Measurements from ENCODE around the gene MAN1C1.

The MAN1C1 gene

DNA sequence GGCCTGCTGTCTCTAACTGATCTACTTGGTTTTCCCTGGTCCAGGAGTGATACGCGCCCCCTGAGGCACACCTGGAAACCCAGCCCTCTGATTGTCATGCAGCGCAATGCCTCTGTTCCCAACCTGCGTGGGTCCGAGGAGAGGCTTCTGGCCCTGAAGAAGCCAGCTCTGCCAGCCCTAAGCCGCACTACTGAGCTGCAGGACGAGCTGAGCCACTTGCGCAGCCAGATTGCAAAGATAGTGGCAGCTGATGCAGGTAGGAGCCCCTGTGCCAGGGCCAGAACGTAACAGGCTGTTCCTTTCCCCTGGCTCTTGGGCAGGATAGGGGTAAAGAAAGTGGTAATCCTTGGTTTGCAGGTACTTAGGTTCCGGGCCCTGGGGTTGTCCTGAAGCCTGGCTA is 210.0 kb downstream of the MAN1C1 start:
- Histone ChIP-seq H3K4me3 (ENCODE audit: insufficient read depth, low read length, poor library complexity, severe bottlenecking) (no peak overlapping the region), H3F3A (ENCODE audit: insufficient read depth) (peaks cover 7% of the 10 kb centered on the region; the same call in 1 of the 2 replicates), H2AFZ (ENCODE audit: low read depth, low read length, severe bottlenecking) (no peak overlapping the region), H3K79me2 (ENCODE audit: insufficient read depth, low read length) (0 out of 2 replicates have a peak, but pooled peaks cover 4% of the 10 kb centered on the region), H3K9me2 (replicated peaks; ENCODE audit: insufficient read depth, low read length) (no peaks in the 10 kb centered on the region), H3K4me2 (ENCODE audit: low read depth, low read length, poor library complexity, severe bottlenecking) (no peak overlapping the region), H3K9me3 (ENCODE audit: insufficient read depth, low read length) (no peaks in the 10 kb centered on the region), H3K9ac (ENCODE audit: low read length) (no peak overlapping the region), H3K36me3 (ENCODE audit: low read length) (peaks cover 7% of the 10 kb centered on the region; the same call in 1 of the 2 replicates), H3K27ac (ENCODE audit: low read depth, low read length) (no peak overlapping the region), H3K27me3 (ENCODE audit: low read length) (no peaks in the 10 kb centered on the region), H4K20me1 (ENCODE audit: low read depth, low read length) (no peaks in the 10 kb centered on the region)
- TF ChIP-seq, protein P1, sequence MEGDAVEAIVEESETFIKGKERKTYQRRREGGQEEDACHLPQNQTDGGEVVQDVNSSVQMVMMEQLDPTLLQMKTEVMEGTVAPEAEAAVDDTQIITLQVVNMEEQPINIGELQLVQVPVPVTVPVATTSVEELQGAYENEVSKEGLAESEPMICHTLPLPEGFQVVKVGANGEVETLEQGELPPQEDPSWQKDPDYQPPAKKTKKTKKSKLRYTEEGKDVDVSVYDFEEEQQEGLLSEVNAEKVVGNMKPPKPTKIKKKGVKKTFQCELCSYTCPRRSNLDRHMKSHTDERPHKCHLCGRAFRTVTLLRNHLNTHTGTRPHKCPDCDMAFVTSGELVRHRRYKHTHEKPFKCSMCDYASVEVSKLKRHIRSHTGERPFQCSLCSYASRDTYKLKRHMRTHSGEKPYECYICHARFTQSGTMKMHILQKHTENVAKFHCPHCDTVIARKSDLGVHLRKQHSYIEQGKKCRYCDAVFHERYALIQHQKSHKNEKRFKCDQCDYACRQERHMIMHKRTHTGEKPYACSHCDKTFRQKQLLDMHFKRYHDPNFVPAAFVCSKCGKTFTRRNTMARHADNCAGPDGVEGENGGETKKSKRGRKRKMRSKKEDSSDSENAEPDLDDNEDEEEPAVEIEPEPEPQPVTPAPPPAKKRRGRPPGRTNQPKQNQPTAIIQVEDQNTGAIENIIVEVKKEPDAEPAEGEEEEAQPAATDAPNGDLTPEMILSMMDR (IDR thresholded peaks at IDR 0.05; ENCODE audit: insufficient read depth, low read length, poor library complexity, severe bottlenecking) = no peak
- TF ChIP-seq EZH2phosphoT487 (conservative IDR thresholded peaks at IDR 0.05; ENCODE audit: low read length) = no peak

DNA sequence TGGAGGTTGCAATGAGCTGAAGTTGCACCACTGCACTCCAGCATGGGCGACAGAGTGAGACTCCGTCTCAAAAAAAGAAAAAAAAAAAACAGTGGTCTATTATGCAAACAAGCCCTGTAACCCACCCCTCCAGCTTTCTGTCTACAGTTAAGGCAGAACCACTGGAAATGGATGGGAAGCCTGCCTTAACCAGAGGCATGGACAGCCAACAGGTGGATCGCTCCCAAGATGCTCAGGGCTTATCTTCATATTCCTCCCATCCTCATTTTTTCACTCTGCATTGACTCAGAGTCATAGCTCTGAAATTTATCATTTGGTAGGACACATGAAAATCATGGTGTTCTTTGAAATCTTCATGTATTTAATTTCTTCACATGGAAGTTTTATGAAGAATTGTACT is 211.9 kb downstream of the MAN1C1 start:
- TF ChIP-seq, protein P1 (IDR thresholded peaks at IDR 0.05; ENCODE audit: insufficient read depth, low read length, poor library complexity, severe bottlenecking) = no peak
- TF ChIP-seq EZH2phosphoT487 (conservative IDR thresholded peaks at IDR 0.05; ENCODE audit: low read length) = no peak

DNA sequence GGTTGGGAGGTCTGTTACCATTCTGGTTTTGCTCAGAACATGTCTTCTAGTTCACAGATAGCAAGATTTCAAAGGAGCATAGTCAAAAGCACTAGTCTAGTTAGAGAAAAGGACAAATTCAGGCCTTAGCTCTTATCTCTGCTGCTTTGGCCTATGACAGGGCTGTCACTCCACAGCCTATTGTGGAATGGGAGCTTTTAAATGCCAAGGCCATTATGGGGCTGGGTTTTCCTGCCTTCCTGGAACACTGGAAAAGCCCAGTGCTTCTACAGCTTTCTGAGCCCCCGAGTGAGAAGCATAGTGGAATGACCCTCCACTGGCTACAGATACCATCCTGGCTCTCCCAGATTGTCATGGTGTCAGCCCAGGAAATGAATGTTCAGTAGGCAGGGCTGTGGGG is 212.5 kb downstream of the MAN1C1 start:
- no peak overlapping the region for H3K4me2 ChIP-seq (ENCODE audit: low read depth, low read length, poor library complexity, severe bottlenecking)
- H3F3A ChIP-seq (ENCODE audit: insufficient read depth) = no peaks in the 10 kb centered on the region
- no peak overlapping the region for H2AFZ ChIP-seq (ENCODE audit: low read depth, low read length, severe bottlenecking)
- no peaks in the 10 kb centered on the region for H3K9me3 ChIP-seq (ENCODE audit: insufficient read depth, low read length)
- H3K9ac ChIP-seq (ENCODE audit: low read length) = no peak overlapping the region
- no peaks in the 10 kb centered on the region; the same call in 1 of the 2 replicates for H4K20me1 ChIP-seq (ENCODE audit: low read depth, low read length)
- H3K4me3 ChIP-seq (ENCODE audit: insufficient read depth, low read length, poor library complexity, severe bottlenecking) = no peak overlapping the region
- H3K9me2 ChIP-seq (replicated peaks; ENCODE audit: insufficient read depth, low read length) = no peaks in the 10 kb centered on the region
- no peak for TF ChIP-seq EZH2phosphoT487 (conservative IDR thresholded peaks at IDR 0.05; ENCODE audit: low read length)
- H3K79me2 ChIP-seq (ENCODE audit: insufficient read depth, low read length) = no peaks in the 10 kb centered on the region
- peaks cover 7% of the 10 kb centered on the region; the same call in 1 of the 2 replicates for H3K36me3 ChIP-seq (ENCODE audit: low read length)
- no peaks in the 10 kb centered on the region for H3K27me3 ChIP-seq (ENCODE audit: low read length)
- no peak overlapping the region for H3K27ac ChIP-seq (ENCODE audit: low read depth, low read length)

More for the DNA sequence above, 211.9 kb downstream of the MAN1C1 start:
- Histone ChIP-seq H3K4me2 (ENCODE audit: low read depth, low read length, poor library complexity, severe bottlenecking) (no peak overlapping the region), H3K9ac (ENCODE audit: low read length) (no peak overlapping the region), H4K20me1 (ENCODE audit: low read depth, low read length) (no peaks in the 10 kb centered on the region; the same call in 1 of the 2 replicates), H3K4me3 (ENCODE audit: insufficient read depth, low read length, poor library complexity, severe bottlenecking) (no peak overlapping the region), H3K27ac (ENCODE audit: low read depth, low read length) (no peak overlapping the region), H2AFZ (ENCODE audit: low read depth, low read length, severe bottlenecking) (no peak overlapping the region), H3K9me2 (replicated peaks; ENCODE audit: insufficient read depth, low read length) (no peaks in the 10 kb centered on the region), H3K27me3 (ENCODE audit: low read length) (no peaks in the 10 kb centered on the region), H3K9me3 (ENCODE audit: insufficient read depth, low read length) (no peaks in the 10 kb centered on the region), H3K79me2 (ENCODE audit: insufficient read depth, low read length) (no peaks in the 10 kb centered on the region), H3F3A (ENCODE audit: insufficient read depth) (no peaks in the 10 kb centered on the region), H3K36me3 (ENCODE audit: low read length) (peaks cover 7% of the 10 kb centered on the region; the same call in 1 of the 2 replicates)

GRCh38 chr1:25831569-25832196 is 215.1 kb downstream of the MAN1C1 start:
- Histone ChIP-seq H3K9me2 (replicated peaks; ENCODE audit: insufficient read depth, low read length) (no peaks in the 10 kb centered on the region), H3F3A (ENCODE audit: insufficient read depth) (no peaks in the 10 kb centered on the region), H3K4me3 (ENCODE audit: insufficient read depth, low read length, poor library complexity, severe bottlenecking) (no peak overlapping the region), H4K20me1 (ENCODE audit: low read depth, low read length) (no peaks in the 10 kb centered on the region; the same call in 1 of the 2 replicates), H2AFZ (ENCODE audit: low read depth, low read length, severe bottlenecking) (no peak overlapping the region), H3K36me3 (ENCODE audit: low read length) (peaks cover 7% of the 10 kb centered on the region; the same call in 1 of the 2 replicates), H3K79me2 (ENCODE audit: insufficient read depth, low read length) (no peaks in the 10 kb centered on the region), H3K4me2 (ENCODE audit: low read depth, low read length, poor library complexity, severe bottlenecking) (no peak overlapping the region), H3K9me3 (ENCODE audit: insufficient read depth, low read length) (no peaks in the 10 kb centered on the region), H3K27ac (ENCODE audit: low read depth, low read length) (no peak overlapping the region), H3K27me3 (ENCODE audit: low read length) (no peaks in the 10 kb centered on the region), H3K9ac (ENCODE audit: low read length) (no peak overlapping the region)
- TF ChIP-seq, protein P1 (IDR thresholded peaks at IDR 0.05; ENCODE audit: insufficient read depth, low read length, poor library complexity, severe bottlenecking) = no peak
- TF ChIP-seq EZH2phosphoT487 (conservative IDR thresholded peaks at IDR 0.05; ENCODE audit: low read length) = no peak
